Stimulated activated naive CD4-positive, alpha-beta T cell (primary cell): ENCODE results near the gene THAP7.

ENCODE experiments used
- DNase-seq, 6 experiments: peaks; one replicate each; lab custom pipeline; 2025; lab: John Stamatoyannopoulos, UW

THAP7 gene

DNA sequence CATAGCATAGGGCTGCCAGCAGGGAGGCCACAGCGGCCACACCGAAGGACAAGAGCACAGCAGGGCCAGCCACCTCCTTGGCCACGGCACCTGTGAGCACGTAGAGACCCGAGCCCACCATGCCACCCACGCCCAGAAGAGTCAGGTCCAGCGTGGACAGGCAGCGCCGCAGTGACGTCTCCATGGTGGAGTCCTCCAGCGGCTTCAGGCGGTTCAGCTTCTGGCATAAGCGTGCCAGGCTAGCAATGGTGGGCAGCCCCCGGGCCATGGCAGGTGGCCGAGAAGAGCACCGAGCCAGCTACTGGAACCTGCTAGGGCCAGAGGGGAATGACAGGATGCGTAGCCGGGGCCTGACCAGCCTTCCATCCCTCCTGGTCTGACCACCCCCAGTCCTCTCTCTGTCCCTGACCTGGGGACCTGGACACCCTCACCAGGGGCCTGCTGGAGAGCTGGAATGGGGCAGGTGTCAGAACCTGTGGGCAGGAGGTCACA lies 29.7 kb upstream of the THAP7 start:
- no peak for DNase-seq

DNA sequence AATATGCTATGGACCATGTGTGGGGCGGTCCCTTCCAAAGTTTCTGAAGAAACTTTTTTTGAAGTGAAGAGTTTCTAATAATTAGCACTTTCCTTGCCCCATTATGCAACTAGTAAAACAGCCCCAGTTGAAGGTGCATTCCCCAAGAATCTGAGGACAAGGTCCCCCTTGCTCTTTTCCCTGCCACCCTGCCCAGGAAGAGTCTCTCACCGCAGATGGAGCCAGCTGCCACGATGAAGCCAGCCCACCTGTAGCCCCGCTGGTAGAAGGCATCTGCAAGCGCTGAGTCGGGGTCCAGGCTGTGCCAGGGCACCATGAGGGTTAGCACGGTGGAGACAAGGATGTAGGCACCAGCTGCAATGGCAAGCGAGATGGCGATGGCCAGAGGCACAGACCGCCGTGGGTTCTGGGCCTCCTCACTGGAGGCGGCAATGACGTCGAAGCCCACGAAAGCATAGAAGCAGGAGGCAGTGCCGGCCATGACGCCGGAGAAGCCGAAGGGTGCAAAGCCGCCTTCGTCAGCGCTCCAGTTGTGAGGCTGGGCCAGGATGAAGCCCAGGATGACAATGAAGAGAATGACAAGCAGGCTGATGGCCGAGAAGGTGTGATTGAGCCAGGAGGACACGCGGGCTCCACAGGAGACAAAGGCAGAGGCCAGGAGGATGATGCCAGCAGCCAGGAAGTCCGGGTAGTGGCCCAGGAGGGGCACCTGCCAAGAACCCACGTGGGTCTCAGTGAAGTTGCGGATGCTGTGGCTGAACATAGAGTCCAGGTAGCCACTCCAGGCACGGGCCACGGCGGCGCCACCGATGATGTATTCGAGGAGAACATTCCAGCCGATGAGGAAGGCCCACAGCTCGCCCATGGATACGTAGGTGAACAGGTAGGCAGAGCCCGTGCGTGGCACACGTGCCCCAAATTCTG lies 29.0 kb upstream of the THAP7 start:
- DNase-seq, result no peak

DNA sequence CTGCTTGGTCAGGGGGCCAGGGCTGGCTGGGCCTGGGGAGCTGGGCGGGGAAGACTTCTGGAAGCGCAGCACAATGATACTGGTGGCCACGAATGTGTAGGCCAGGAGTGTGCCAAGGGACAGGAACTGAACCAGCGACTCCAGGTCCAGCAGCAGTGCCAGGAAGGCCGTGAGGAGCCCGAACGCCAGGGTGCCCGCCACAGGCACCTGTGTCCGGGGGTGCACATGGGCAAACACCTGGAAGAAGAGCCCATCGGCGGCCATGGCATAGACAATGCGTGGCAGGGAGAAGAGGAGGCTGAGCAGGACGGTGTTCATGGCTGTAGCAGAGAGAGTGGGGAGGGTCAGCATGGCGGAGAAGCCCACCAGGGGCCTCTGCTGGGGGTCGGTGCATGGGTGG lies 28.1 kb upstream of the THAP7 start:
- no peak for DNase-seq

DNA sequence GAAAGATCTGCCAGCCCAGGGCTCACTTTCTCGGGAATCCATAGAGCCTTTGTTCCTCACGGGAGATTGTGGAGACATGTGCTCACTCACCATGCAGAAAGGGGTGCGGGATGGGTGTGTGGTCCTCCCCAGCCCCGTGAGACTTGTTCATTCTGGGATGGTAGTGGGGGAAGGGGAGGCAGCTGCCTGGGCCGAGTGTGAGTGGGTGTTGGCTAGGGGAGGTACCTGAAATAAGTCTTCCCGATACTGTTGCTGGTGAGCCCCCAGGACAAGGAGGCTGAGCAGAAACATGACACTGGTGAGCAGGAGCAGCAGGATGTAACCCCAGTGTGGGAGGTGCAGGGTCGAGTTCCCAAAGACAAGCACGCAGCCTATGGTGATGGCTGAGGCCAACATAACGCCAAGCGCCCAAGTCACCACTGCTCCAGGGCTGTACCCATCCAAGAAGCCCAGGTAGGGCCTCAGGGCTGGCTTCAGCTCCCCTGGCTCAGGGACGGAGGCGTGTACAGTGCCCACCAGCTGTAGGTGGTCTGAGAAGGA lies 27.6 kb upstream of the THAP7 start:
- DNase-seq, result no peak

DNA sequence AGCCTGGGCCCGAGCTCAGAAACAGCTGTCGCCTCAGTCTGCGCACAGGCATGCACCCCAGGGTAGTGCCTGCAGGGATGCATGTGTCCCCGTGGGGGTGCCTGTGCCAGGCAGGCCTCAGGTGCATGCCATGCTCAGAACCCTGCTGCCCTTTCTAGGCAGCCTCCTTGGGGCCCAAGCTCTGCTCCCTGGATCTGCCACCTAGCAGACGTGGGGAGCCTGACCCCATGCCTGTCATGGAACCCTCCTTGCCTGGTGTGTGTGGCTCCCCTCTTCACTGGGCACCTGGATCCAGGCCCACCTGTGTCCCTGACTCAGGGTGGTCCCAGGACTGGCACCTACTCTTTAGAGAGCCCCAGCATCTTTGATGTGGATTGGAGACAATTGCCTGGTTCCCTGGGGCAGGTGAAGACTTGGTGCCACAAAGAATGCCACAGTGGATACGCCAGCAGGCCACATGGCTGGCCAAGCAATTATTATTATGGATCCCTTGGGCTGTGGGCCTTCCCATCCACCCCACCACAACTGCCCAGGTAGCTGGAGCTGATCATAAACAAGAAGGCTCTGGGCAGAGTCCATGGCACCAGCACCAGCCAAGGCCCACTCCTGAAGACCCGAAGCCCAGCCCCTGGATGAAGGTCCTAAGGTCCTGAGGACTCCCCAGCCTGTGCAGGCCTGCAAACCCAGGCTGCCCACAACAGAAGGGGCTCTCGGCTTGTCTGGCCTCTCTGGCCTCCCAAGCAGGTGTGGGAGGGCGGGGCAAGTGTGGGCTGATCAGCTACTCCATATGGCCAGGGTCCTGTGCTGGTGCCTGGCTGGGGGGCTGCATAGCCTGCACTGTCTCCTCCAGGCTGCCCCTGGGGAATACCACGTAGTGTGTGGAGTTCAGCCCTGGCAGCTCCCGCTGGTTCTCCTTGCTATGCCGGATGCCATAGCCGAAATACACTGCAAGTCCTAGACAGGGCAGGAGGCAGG lies 26.6 kb upstream of the THAP7 start:
- DNase-seq, result no peak

DNA sequence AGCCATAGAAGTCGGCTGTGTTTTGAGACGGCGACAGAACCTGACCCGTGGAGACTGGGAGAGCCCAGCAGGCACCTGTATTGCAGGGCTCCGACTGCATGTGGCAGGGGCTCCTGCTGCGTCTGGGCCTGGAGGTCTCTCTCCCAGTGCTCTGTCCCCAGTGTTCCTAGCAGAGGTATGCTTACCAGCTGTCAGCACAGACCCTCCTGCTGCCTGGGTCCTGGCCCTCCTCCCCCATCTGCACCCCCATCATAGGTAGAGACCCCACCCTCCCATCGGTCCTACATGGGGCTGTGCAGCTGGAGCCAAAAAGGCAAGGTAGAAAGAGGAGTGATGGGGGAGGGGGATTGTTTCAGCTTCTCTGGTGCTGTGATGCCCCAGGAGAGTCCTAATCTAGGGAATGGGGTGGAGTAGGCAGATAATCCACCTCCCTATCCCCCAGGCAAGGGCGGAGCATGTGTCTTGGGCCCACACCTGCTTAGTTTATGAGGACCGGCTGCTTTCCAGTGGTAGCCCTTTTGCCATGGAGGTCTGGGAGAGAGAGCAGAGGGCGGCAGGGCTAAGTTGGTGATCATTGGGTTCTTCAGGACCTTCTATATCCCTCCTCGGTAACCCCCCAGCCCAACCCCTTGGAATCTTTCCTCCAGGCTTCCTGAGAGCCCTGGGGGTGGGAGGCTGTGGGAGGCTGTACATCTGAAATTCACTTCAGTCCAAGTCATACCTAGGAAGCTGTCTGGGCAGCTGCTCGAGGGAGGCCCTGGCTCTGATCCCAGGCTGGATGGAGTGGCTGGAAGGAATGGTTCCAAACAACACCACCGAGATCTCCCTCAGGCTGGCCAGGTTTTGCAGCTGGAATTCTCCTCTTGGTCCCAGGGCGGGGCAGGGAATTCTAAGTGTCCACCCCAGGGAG lies 25.1 kb upstream of the THAP7 start:
- no peak for DNase-seq

DNA sequence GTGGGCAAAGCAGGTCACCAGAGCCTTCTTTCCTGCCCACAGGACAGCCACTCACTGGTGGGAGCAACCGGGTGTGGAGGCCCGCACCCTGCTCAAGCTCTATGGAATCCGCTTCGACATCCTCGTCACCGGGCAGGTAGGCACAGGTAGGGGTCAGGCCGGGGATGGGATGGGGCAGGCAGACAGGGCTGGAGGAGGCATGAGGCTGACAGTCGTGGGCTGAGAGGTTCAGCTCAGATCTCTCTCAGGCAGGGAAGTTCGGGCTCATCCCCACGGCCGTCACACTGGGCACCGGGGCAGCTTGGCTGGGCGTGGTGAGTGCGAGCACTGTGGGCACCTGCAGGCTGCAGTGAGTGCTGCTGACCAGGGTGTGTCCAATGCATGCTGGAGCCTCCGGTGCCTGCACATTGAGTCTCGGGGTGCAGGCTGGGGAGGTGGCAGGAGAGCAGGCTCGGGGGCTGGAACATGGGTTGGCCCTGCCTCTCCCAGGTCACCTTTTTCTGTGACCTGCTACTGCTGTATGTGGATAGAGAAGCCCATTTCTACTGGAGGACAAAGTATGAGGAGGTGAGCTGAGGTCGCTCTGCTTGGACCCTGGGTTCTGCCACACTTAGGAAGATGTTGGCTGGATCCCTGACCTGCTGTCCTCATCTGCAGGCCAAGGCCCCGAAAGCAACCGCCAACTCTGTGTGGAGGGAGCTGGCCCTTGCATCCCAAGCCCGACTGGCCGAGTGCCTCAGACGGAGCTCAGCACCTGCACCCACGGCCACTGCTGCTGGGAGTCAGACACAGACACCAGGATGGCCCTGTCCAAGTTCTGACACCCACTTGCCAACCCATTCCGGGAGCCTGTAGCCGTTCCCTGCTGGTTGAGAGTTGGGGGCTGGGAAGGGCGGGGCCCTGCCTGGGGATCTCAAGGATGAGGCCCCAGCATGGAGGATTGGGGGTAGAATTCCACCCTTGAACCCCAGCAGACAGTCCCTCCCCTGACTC lies 24.1 kb upstream of the THAP7 start:
- DNase-seq, result no peak

DNA sequence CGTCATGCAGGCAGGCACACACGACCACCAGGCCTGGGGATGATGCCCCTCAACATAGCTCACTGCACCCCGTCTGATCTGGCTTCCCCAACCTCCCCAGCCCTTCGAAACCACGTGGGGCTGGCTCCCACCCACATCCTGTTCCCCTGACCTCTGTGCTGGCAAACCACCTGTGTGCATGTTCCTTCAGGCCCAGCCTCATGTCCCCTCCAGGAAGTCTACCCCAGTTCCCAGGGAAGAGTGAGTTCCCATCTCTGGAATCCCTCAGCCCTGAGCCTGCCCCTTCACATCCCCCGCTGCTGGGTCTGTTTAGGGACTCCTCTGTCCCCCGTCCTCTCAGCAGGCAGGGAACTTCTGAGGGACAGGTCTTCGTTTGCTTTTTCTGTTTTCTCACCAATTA lies 23.3 kb upstream of the THAP7 start:
- peak in 1 of 6 experiments; percentile 14 for DNase-seq

DNA sequence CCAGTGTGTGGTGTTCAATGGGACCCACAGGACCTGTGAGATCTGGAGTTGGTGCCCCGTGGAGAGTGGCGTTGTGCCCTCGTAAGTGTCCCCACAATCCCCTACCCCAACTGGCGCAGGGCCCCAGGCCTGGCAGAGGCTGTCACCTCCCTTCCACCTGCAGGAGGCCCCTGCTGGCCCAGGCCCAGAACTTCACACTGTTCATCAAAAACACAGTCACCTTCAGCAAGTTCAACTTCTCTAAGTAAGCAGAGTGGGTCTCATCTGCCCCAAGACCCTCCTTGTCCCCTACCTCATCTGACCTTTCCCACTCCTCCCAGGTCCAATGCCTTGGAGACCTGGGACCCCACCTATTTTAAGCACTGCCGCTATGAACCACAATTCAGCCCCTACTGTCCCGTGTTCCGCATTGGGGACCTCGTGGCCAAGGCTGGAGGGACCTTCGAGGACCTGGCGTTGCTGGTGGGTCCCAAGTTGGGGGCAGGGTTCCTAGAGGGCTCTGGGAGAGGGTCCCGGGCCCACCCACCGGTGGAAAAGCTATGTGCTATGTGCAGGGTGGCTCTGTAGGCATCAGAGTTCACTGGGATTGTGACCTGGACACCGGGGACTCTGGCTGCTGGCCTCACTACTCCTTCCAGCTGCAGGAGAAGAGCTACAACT lies 21.2 kb upstream of the THAP7 start:
- DNase-seq, result no peak

DNA sequence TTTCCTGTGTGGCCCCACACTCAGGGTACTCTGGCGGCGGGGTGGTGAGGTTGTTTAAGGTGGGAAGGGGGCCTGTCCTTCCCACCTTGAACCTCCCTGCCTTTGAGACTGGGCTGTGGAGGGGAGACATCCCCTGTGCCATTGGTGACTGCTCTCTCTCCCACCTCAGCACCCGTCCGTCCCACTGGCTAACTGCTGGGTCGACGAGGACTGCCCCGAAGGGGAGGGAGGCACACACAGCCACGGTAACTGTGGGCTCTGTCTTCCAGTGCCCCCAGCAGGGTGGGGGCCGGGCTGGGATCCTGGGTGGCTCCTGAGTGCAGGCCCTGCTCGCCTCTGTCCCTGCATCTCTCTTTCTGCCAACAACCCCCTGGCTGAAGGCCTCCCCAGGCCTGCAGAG lies 20.6 kb upstream of the THAP7 start:
- no peak for DNase-seq

DNA sequence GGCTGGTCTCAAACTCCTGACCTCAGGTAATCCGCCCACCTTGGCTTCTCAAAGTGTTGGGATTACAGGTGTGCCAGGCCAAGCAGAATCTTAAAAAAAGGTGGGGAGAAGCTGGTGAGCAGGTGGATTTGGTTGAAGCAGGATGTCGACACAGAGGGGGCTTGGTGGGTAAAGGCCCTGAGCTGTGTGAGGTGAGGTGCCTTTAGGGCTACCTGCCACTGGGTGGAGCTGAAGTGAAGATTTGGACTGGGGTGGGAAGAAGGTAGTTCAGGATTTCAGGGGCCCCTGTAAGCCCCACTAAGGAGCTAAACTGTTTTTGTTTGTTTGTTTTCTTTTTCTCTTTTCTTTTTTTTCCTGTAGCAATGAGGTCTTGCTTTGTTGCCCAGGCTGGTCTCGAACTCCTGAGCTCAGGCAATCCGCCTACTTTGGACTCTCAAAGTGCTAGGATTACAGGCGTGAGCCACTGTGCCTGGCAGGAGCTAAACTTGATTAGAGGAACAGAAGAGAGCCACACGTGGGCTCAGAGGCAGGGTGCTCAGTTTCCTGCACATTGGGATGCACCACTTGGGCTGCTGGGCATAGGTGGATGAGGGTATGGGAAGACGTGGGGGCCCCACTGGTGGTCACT lies 19.0 kb upstream of the THAP7 start:
- DNase-seq, result no peak

DNA sequence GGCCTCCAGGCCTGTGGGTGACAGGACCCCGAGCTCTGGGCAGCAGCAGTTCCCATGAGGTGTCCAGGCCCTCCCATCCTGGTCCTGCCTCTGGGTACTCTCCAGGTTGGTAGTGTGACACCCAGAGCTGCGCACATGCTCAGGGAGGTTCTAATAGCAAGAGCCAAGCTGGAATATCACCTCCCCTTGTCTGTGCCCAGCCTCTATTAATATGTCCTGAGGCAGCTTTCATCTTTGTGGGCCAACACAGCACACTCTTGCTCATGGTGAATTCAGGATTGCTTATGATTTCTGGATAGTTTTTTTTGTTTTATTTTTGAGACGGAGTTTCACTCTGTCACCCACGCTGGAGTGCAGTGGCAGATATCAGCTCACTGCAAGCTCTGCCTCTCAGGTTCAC lies 16.4 kb upstream of the THAP7 start:
- no peak for DNase-seq

DNA sequence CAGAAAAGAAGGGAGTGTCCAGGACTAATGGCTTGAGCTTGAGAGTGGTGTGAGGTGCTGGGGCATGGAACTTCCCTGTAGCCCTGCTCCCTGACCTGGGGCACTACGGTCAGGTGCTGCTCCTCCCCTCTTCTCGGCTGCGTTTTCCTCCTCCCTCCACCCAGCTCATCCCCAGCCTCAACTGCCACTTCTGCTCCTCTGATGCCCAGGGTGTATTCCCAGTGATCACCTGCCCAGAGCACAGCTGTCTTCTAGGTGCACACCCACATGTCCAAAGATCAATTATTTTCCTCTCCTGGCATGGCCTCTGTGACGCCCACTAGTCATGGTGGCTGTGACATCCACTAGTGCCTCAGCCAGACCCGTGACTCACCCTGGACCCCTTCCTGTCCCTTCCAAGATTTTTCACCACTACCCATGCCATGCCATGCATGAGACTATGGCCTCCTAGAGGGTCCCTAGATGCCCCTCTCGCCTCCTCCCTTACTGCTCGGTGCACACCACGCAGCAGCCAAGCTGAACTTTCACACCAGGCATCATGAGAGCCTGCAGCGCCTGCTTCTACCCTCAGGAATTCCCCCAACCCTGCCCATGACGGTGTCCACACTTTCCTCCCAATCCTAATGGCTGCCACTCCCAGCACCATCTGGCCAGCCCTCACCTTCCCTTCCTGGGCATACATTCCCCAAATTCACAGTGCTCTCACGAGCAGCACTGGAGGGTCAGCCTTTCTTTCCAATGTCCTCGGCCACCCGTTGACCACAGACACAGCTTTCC lies 14.9 kb upstream of the THAP7 start:
- DNase-seq, result no peak

DNA sequence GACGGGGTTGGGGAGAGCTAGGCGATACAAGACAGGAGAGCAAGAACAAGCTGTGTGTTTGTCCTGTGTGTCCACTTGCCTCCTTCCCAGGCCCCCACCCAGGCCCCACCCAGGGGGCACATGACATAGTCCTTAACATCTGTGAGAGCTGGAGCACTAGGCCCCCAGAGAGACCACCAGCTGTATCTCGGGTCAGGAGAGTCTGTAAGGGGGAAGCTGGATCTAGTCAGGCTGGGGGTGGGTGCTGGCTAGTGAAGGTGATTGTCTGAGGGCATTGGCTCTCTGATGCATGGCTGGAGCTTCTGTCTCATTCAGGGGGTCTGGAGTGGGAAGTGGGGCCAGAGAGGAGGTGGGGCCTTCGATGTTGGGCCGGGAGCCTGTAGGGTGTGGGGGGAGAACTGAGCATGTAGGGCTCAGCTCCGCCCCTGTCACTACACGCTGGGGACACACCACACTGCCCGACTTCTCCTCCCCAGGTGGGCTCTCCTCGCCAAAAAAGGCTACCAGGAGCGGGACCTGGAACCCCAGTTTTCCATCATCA lies 13.6 kb upstream of the THAP7 start:
- DNase-seq, result no peak

DNA sequence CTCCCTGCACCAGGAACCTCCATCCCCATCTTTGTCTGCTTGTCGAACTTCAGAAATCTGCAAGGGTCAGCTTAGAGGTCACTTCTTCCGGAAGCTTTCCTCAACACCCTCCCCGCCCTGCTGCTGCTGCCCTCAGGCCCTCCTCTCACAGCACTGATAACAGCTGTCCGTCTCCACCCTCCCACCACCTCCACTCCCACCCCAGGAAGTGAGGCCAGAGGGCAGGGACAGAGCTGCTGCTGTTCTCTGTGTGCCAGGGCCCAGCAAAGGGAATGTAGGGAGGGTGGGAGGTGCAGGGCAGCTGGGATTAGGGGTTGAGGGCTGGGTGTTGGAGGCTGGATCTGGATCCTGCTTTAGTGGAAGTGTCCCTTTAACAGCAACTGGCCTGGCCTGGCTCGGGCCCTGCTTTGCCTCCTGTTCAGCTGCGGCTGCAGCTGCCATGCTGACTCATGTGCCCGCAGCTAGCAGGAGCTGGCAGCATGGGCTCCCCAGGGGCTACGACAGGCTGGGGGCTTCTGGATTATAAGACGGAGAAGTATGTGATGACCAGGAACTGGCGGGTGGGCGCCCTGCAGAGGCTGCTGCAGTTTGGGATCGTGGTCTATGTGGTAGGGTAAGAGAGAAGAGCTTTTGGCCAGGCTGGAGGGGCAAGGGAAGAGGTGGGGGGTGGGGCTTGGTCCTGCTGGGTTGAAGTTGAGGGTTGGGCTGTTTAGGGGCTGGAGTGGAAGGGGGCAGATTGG lies 13.0 kb upstream of the THAP7 start, which contains the start of gene P2RX6:
P2RX6 (plus strand) TSS at position 440 of the 740 bp plus-strand sequence; CDS start at position 450, 10 bp downstream.
- DNase-seq, result no peak

DNA sequence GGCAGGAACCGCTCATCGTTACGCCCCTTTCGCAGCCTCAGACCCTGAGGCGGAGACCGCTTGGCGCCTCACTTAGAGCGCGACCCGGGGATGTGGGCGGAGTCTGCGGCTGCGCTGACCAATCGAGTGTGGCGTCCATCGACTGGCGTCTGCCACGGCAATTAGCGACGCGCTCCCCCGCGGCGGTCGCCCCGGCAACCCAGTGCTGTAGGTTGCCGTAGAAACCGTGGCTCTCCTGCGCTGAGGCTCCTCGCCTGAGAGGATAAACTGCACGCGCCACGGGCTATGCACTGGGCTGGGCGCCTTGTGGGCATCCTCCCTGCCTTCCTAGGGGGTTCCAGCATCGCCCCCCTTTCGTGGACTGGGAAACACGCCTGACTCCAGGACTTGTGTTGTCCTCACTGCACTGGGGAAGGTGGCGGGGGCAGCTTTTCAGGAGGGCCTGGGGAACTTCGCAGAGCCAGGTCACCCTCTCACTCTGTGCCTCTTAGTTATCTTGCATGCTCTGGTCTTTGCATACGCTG lies 12.3 kb upstream of the THAP7 start:
- peak; percentile 53 to 77 (median 66) for DNase-seq
